ENCODE data around the gene DNAJC9.

The DNAJC9 gene

DNA sequence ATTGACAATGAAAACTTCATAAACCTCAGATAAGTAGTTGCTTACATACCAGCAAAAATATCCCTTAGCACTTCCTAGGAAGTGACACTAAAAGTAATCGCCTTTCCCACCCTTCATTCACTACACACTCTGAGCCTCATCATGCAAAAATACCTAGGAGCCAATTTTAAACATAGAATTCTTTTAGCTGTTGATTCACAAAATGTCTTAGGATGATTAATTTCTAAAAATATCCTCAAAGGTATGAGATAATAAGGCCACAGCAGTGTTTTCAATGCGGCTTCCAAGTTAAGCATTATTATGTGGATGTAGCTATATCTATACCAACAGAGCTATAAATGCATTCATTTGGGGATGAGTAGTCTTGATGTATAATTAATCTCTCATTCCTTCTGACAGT, 13.2 kb downstream of the DNAJC9 start:
- Histone ChIP-seq H3K9ac (ENCODE audit: low read depth, low read length) (no peak overlapping the region), H3K36me3 (ENCODE audit: insufficient read depth, low read length) (peaks cover 32% of the 10 kb centered on the region), H3K27me3 (ENCODE audit: control insufficient read depth, insufficient read depth, low read length) (no peaks in the 10 kb centered on the region)

DNA sequence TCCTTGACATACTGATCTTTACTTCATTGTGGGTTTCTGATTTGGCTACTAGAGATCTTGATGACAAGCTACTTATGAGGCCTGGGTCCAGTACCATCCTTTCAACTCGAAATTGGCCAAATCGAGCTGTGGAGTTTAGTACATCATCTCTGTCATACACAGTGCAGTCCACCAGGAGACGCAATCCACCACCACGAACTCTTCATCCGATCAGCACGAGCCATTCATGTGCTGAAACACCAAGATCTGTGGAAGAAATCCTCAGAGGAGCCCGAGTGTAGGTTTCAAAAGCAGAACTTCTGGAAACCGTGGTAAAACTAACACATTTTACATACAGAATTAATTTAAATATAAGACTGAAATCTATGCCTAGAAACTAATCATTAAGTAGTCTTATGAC, 14.2 kb downstream of the DNAJC9 start:
- Histone ChIP-seq H3K27me3 (ENCODE audit: control insufficient read depth, insufficient read depth, low read length) (no peaks in the 10 kb centered on the region), H3K4me3 (ENCODE audit: low read length) (no peak overlapping the region), H3K4me2 (ENCODE audit: low read length) (no peak overlapping the region), H3K9ac (ENCODE audit: low read depth, low read length) (no peak overlapping the region), H3K36me3 (ENCODE audit: insufficient read depth, low read length) (peaks cover 34% of the 10 kb centered on the region), H3K4me1 (ENCODE audit: control insufficient read depth, insufficient read depth, low read length) (no peaks in the 10 kb centered on the region), H3K9me3 (replicated peaks; ENCODE audit: low read length) (no peaks in the 10 kb centered on the region)

More for the DNA sequence above, 13.2 kb downstream of the DNAJC9 start:
- no peaks in the 10 kb centered on the region for H3K4me1 ChIP-seq (ENCODE audit: control insufficient read depth, insufficient read depth, low read length)
- no peak overlapping the region for H3K4me2 ChIP-seq (ENCODE audit: low read length)
- H3K9me3 ChIP-seq (replicated peaks; ENCODE audit: low read length), result no peaks in the 10 kb centered on the region
- no peak overlapping the region for H3K4me3 ChIP-seq (ENCODE audit: low read length)

DNA sequence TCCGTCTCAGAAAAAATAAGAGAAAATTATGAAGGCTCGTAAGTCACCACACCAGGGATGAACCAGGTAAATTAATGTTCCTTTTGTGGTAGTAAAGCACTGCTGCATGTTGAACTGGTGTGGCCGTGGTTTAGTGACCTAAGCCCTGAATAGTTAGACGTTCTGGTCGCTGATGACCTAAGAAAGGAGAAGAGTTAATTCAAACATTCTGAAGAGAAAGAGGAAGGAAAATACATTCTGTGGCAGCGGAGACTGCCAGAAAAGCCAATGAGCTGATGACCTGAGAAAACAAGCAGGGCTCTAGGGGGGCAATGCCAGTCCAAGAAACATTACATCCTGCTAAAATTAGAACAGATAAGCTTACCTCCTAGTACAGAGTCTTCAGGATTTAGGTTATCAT, 17.5 kb downstream of the DNAJC9 start:
- Histone ChIP-seq H3K27me3 (ENCODE audit: control insufficient read depth, insufficient read depth, low read length) (no peaks in the 10 kb centered on the region), H3K4me1 (ENCODE audit: control insufficient read depth, insufficient read depth, low read length) (no peaks in the 10 kb centered on the region), H3K9me3 (replicated peaks; ENCODE audit: low read length) (no peaks in the 10 kb centered on the region), H3K4me2 (ENCODE audit: low read length) (no peak overlapping the region), H3K9ac (ENCODE audit: low read depth, low read length) (no peak overlapping the region), H3K36me3 (ENCODE audit: insufficient read depth, low read length) (peaks cover 16% of the 10 kb centered on the region), H3K4me3 (ENCODE audit: low read length) (no peak overlapping the region)

DNA sequence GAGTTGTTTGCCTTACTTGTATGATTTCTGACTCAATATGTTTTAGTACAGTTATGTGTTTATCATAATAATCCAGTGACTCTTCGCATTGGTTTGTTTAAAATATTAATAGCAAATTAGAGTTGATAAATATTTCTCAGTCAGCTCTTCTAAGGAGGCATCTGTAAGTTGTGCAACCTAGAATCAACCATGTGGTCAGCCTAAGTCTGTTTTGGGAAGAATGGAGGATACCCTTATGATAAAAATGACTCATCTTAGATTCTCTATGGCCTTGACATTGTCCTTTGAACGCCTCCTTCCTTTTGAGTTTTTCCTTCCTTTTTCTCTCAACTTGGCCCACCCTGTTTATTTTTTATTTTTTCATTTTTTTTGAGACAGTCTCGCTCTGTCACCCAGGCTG, 18.8 kb downstream of the DNAJC9 start:
- Histone ChIP-seq H3K4me3 (ENCODE audit: low read length) (no peak overlapping the region), H3K36me3 (ENCODE audit: insufficient read depth, low read length) (peaks cover 7% of the 10 kb centered on the region), H3K9me3 (replicated peaks; ENCODE audit: low read length) (no peaks in the 10 kb centered on the region), H3K4me2 (ENCODE audit: low read length) (no peak overlapping the region), H3K9ac (ENCODE audit: low read depth, low read length) (no peak overlapping the region), H3K27me3 (ENCODE audit: control insufficient read depth, insufficient read depth, low read length) (no peaks in the 10 kb centered on the region), H3K4me1 (ENCODE audit: control insufficient read depth, insufficient read depth, low read length) (no peaks in the 10 kb centered on the region)

DNA sequence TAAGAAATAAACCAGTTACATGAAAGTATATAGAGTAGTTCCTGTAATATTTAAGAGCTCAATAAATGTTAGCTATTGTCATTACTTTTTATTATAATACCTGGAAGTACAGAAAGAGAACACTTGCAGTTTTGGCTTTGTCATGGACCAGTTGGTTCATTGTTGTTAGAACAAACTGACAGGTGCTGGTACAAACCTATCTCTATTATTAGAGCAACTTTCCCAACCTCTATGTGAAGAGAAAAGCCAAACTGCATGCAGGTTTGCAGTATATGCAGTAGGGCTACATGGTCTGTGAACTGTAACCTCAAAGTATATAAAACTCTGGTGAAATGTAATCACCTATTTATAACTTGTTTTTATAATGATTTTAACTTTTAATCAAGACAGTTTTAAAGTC, 20.4 kb downstream of the DNAJC9 start:
- Histone ChIP-seq H3K27me3 (ENCODE audit: control insufficient read depth, insufficient read depth, low read length) (no peaks in the 10 kb centered on the region), H3K4me2 (ENCODE audit: low read length) (no peak overlapping the region), H3K4me3 (ENCODE audit: low read length) (no peak overlapping the region), H3K9me3 (replicated peaks; ENCODE audit: low read length) (no peaks in the 10 kb centered on the region), H3K4me1 (ENCODE audit: control insufficient read depth, insufficient read depth, low read length) (no peaks in the 10 kb centered on the region), H3K9ac (ENCODE audit: low read depth, low read length) (no peak overlapping the region), H3K36me3 (ENCODE audit: insufficient read depth, low read length) (peaks cover 7% of the 10 kb centered on the region)

DNA sequence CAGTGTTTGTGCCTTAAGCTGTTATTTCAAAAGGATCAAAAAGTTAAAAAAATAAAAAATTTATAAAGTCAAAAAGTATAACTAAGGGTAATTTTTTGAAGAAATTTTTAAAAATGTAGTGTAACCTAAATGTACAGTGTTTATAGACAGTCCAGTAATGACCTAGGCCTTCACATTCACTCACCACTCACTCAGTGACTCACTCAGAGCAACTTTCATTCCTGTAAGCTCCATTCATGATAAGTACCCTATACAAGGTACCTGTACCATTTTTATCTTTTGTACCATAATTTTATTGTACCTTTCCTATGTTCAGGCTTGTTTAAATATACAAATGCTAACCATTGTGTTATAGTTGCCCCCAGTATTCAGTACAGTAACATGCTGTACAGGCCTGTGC, 21.5 kb downstream of the DNAJC9 start:
- H3K9ac ChIP-seq (ENCODE audit: low read depth, low read length), result no peak overlapping the region
- H3K4me2 ChIP-seq (ENCODE audit: low read length), result no peak overlapping the region
- H3K36me3 ChIP-seq (ENCODE audit: insufficient read depth, low read length), result peaks cover 4% of the 10 kb centered on the region
- H3K4me1 ChIP-seq (ENCODE audit: control insufficient read depth, insufficient read depth, low read length), result no peaks in the 10 kb centered on the region
- H3K9me3 ChIP-seq (replicated peaks; ENCODE audit: low read length), result no peaks in the 10 kb centered on the region
- H3K27me3 ChIP-seq (ENCODE audit: control insufficient read depth, insufficient read depth, low read length), result no peaks in the 10 kb centered on the region
- no peak overlapping the region for H3K4me3 ChIP-seq (ENCODE audit: low read length)

DNA sequence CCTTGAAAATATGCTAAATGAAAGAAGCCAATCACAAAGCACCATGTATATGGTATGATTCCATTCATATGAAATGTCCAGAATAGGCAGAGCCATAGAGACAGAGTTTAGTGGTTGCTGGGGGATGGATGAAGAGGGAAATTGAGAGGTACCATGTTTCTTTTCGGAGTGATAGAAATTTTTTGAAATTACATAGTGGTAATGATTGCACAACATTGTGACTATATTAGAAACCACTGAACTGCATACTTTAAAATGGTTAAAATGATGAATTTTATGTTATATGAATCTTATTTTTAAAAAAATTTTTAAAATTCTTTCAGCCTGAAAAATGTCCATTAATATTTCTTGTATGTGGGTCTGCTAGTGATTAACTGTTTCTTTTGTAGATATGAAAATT, 26.1 kb downstream of the DNAJC9 start:
- no peaks in the 10 kb centered on the region for H3K9me3 ChIP-seq (replicated peaks; ENCODE audit: low read length)
- no peaks in the 10 kb centered on the region for H3K27me3 ChIP-seq (ENCODE audit: control insufficient read depth, insufficient read depth, low read length)
- H3K9ac ChIP-seq (ENCODE audit: low read depth, low read length), result no peak overlapping the region

DNA sequence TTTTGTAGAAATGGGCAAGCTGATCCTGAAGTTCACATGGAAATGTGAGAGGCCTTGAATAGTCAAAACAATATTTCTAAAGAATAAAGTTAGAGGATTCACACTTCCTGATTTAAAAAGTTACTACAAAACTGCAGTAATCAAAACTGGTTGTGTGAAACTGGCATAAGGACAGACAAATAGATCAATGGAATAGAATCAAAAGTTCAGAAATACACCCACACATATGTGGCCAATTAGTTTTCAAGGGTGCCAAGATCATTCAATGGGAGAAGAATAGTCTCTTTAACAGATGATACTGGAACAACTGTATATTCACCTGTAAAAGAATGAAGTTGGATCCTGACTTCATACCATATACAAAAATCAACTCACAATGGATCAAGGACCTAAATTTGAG, 27.7 kb downstream of the DNAJC9 start:
- Histone ChIP-seq H3K4me3 (ENCODE audit: low read length) (no peak overlapping the region), H3K9me3 (replicated peaks; ENCODE audit: low read length) (no peaks in the 10 kb centered on the region), H3K4me1 (ENCODE audit: control insufficient read depth, insufficient read depth, low read length) (peaks cover 4% of the 10 kb centered on the region), H3K27me3 (ENCODE audit: control insufficient read depth, insufficient read depth, low read length) (no peaks in the 10 kb centered on the region), H3K36me3 (ENCODE audit: insufficient read depth, low read length) (peaks cover 20% of the 10 kb centered on the region), H3K9ac (ENCODE audit: low read depth, low read length) (no peak overlapping the region), H3K4me2 (ENCODE audit: low read length) (no peak overlapping the region)

More for the DNA sequence above, 26.1 kb downstream of the DNAJC9 start:
- Histone ChIP-seq H3K4me3 (ENCODE audit: low read length) (no peak overlapping the region), H3K36me3 (ENCODE audit: insufficient read depth, low read length) (peaks cover 20% of the 10 kb centered on the region), H3K4me2 (ENCODE audit: low read length) (no peak overlapping the region), H3K4me1 (ENCODE audit: control insufficient read depth, insufficient read depth, low read length) (peaks cover 4% of the 10 kb centered on the region)

DNA sequence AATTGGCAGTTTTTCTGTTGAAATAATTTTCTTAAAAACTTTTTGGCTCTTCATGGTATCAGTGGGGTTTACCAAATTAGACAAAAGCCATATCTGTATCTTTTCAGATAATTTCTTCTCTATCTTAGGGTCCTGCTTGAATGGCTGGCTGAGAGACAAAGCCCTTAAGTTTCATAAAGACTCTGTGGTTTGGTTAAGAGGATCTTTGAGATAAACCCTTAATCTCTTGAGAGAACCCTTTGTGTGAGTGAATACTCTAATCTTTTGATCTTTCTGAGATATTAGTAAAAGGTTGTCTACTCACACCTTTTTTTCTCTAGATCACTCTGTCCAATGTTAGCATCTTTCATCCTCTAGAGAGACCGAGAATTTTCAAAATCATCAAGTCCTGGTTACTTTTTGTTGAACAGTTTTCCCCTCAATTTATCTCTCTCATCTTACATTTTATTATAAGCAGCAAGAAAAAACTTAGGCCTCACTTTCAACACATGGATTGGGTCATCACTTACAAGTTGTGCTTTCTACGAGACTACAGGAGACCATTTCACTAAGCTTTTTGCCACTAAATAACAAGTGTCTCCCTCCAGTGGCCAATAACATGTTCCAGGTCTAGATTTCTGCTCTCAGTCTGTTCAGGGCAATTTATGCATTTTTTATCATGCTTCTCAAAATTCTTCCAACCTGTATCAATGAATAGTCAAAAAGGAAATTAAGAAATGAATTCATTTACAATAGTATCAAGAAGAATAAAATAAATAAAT, 28.4 kb downstream of the DNAJC9 start:
- Histone ChIP-seq H3K4me1 (ENCODE audit: control insufficient read depth, insufficient read depth, low read length) (peaks cover 4% of the 10 kb centered on the region), H3K9ac (ENCODE audit: low read depth, low read length) (no peak overlapping the region), H3K4me3 (ENCODE audit: low read length) (no peak overlapping the region)

DNA sequence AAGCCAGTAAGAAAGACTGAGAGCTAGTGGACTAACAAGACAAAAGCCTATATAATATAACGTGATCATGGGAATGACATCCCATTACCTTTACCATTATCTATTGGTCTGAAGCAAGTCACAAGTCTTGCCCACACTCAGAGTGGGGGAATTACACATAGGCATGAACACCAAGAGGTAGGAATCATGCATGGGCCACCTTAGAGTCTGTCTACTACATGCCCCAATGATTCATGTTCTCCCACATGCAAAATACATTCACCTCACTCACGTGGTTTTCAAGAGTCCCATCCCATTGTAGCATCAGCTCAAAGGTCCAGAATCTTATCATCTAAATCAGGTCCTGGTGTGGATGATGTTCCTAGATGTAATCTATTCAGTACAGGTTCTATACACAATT, 29.4 kb downstream of the DNAJC9 start:
- no peak overlapping the region for H3K4me2 ChIP-seq (ENCODE audit: low read length)
- peaks cover 20% of the 10 kb centered on the region for H3K36me3 ChIP-seq (ENCODE audit: insufficient read depth, low read length)
- H3K27me3 ChIP-seq (ENCODE audit: control insufficient read depth, insufficient read depth, low read length), result no peaks in the 10 kb centered on the region
- peaks cover 4% of the 10 kb centered on the region for H3K4me1 ChIP-seq (ENCODE audit: control insufficient read depth, insufficient read depth, low read length)
- no peak overlapping the region for H3K4me3 ChIP-seq (ENCODE audit: low read length)
- no peaks in the 10 kb centered on the region for H3K9me3 ChIP-seq (replicated peaks; ENCODE audit: low read length)
- no peak overlapping the region for H3K9ac ChIP-seq (ENCODE audit: low read depth, low read length)

More for the DNA sequence above, 28.4 kb downstream of the DNAJC9 start:
- Histone ChIP-seq H3K4me2 (ENCODE audit: low read length) (no peak overlapping the region), H3K27me3 (ENCODE audit: control insufficient read depth, insufficient read depth, low read length) (no peaks in the 10 kb centered on the region), H3K9me3 (replicated peaks; ENCODE audit: low read length) (no peaks in the 10 kb centered on the region), H3K36me3 (ENCODE audit: insufficient read depth, low read length) (peaks cover 20% of the 10 kb centered on the region)

DNA sequence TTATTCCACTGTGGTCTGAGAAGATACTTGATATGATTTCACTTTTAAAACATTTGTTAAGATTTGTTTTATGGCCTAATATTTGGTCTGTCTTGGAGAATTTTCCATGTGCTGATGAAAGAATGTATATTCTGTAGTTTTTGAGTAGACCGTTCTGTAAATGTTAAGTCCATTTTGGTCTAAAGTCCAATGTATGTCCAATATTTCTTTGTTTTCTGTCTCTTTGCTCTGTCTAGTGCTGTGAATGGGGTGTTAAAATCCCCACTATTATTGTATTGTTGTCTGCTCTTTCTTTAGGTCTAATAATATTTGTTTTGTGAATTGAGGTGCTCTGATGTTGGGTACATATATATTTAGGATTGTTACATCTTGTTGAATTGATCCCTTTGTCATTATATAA, 31.3 kb downstream of the DNAJC9 start:
- no peak overlapping the region for H3K4me3 ChIP-seq (ENCODE audit: low read length)
- no peaks in the 10 kb centered on the region for H3K9me3 ChIP-seq (replicated peaks; ENCODE audit: low read length)
- no peaks in the 10 kb centered on the region for H3K27me3 ChIP-seq (ENCODE audit: control insufficient read depth, insufficient read depth, low read length)
- H3K4me2 ChIP-seq (ENCODE audit: low read length), result no peak overlapping the region
- H3K36me3 ChIP-seq (ENCODE audit: insufficient read depth, low read length), result peaks cover 20% of the 10 kb centered on the region
- H3K4me1 ChIP-seq (ENCODE audit: control insufficient read depth, insufficient read depth, low read length), result peaks cover 4% of the 10 kb centered on the region
- H3K9ac ChIP-seq (ENCODE audit: low read depth, low read length), result no peak overlapping the region

DNA sequence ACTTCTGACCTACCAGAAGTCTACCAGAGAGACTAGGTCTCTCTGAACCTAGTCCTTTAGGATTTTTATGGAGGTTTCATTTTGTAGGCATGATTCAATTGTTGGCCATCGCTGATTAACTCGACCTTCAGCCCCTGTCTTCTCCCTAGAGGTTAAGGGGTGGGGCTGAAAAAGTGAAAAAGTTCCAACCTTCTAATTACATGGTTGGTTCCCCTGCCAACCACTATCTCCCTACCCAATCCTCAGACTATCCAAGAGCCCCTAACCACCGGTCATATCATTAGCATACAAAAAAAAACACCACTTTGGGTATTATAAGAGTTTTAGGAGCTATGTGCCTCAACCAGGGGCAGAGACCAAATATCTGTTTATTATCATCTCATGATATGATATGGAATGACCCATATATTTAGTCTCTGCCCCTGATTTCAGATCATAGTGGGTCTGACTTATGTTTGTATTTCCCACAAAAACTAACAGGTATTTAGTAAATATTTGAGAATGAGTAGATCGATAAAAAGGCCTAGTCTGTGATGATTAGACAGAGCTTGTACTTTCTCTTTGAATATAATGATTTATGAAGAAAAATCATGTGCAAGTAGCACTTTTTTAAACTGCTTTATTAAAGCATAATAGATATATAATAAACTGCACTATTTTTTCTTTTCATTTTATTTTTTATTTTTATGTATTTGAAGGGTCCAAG, 35.8 kb downstream of the DNAJC9 start:
- Histone ChIP-seq H3K9ac (ENCODE audit: low read depth, low read length) (no peak overlapping the region), H3K36me3 (ENCODE audit: insufficient read depth, low read length) (peaks cover 3% of the 10 kb centered on the region), H3K4me3 (ENCODE audit: low read length) (no peak overlapping the region), H3K4me1 (ENCODE audit: control insufficient read depth, insufficient read depth, low read length) (no peaks in the 10 kb centered on the region), H3K9me3 (replicated peaks; ENCODE audit: low read length) (no peaks in the 10 kb centered on the region), H3K4me2 (ENCODE audit: low read length) (no peak overlapping the region), H3K27me3 (ENCODE audit: control insufficient read depth, insufficient read depth, low read length) (no peaks in the 10 kb centered on the region)
